HCT116 (cell line): ENCODE data around the gene KMT2C. TPM values are rescaled to one million over a fixed set of nuclear protein-coding genes. Genes with fewer than 3 reads are reported as not detected.

ENCODE experiments used
- ATAC-seq: fragments of 200-7000 bp; cut with Tn5 transposase; 2 replicates; pipeline ENCODE4 v1.9.1; 2020; ENCODE audit warnings: mild to moderate bottlenecking, moderate library complexity
- BruUV-seq: library from RNA; stranded (reverse); fragments of 400-500 nt; replicated peaks from 2 replicates; lab custom pipeline; 2021; lab: Mats Ljungman, UMichigan
- CTCF ChIA-PET: fragments of 300-600 bp; sonication (Branson Sonifier 250); formaldehyde crosslinking; loops from one replicate; lab custom pipeline; 2021; ENCODE audit warnings: antibody characterized with exemption; lab: Charles Lee
- POLR2A ChIA-PET: fragments of 300-600, 350-600 bp; sonication (Branson Sonifier 250); formaldehyde crosslinking; loops from one replicate; lab custom pipeline; 2021; ENCODE audit warnings: antibody characterized with exemption; lab: Charles Lee
- RAD21 ChIA-PET, 2 experiments: fragments of 300-600 bp; sonication (Branson Sonifier 250); formaldehyde crosslinking; loops; one replicate each; lab custom pipeline; 2023; ENCODE audit warnings: low total read pairs in 2 of 2; ENCODE audit not compliant: uncharacterized antibody in 2 of 2, unreplicated experiment in 2 of 2, low non-redundant PET in 1 of 2; lab: Charles Lee
- DNase-seq: peaks from one replicate; pipeline ENCODE4 v3.0.0-alpha.2; 2010; ENCODE audit warnings: low read depth, low spot score
- H2AFZ ChIP-seq: fragments of 200-600 bp; shearing (Covaris generic), sonication (generic); 2 replicates; pipeline ENCODE4 v1.6.1; 2017; ENCODE audit warnings: low read depth, mixed run types, mixed read lengths, antibody characterized with exemption, low read length; ENCODE audit not compliant: poor library complexity, severe bottlenecking
- H3K27ac ChIP-seq: 2 replicates; pipeline ENCODE4 v1.5.1; 2012; ENCODE audit warnings: low read depth, low read length
- H3K27me3 ChIP-seq: fragments of 200-600 bp; sonication (generic); 2 replicates; pipeline ENCODE4 v1.6.1; 2016; ENCODE audit warnings: mixed run types, low read length, mixed read lengths; ENCODE audit not compliant: insufficient read depth
- H3K36me3 ChIP-seq, 2 experiments: fragments of 200-500 bp in 1 of 2; fragments of 200-600 bp in 1 of 2; sonication (Bioruptor generic) in 1 of 2; sonication (generic) in 1 of 2; 2 replicates each; pipeline versions ENCODE4 v1.5.1 to v1.6.1; 2014 to 2016; ENCODE audit warnings: low read length in 2 of 2, inconsistent platforms in 1 of 2, mixed read lengths in 1 of 2, mixed run types in 1 of 2; ENCODE audit not compliant: insufficient read depth in 2 of 2, control insufficient read depth in 1 of 2
- H3K4me1 ChIP-seq, 2 experiments: fragments of 200-600 bp in 1 of 2; sonication (generic) in 1 of 2; 2 replicates each; pipeline versions ENCODE4 v1.5.1 to v1.6.1; 2012 to 2017; ENCODE audit warnings: low read length in 2 of 2, inconsistent platforms in 1 of 2, mild to moderate bottlenecking in 1 of 2, mixed read lengths in 1 of 2, mixed run types in 1 of 2, moderate library complexity in 1 of 2; ENCODE audit not compliant: insufficient read depth in 2 of 2, control insufficient read depth in 1 of 2
- H3K4me2 ChIP-seq: fragments of 200-600 bp; sonication (generic); 2 replicates; pipeline ENCODE4 v1.6.1; 2017; ENCODE audit warnings: mixed run types, low read length, mixed read lengths
- H3K4me3 ChIP-seq, 2 experiments: fragments of 200-600 bp in 1 of 2; sonication (generic) in 1 of 2; replicated peaks in 1 of 2; 2 replicates each; pipeline ENCODE4 v1.5.1; 2011 to 2016; ENCODE audit warnings: low read length in 2 of 2, control low read depth in 1 of 2, low read depth in 1 of 2, mild to moderate bottlenecking in 1 of 2, mixed read lengths in 1 of 2, mixed run types in 1 of 2
- H3K79me2 ChIP-seq: fragments of 200-600 bp; sonication (generic); 2 replicates; pipeline ENCODE4 v1.6.1; 2017; ENCODE audit warnings: mild to moderate bottlenecking, mixed run types, low read length, moderate library complexity, mixed read lengths; ENCODE audit not compliant: insufficient read depth
- H3K9ac ChIP-seq: fragments of 200-600 bp; sonication (generic); 2 replicates; pipeline ENCODE4 v1.6.1; 2016; ENCODE audit warnings: low read length, mixed read lengths
- H3K9me2 ChIP-seq: fragments of 200-600 bp; sonication (generic), shearing (Covaris generic); 2 replicates; pipeline ENCODE4 v1.6.1; 2017; ENCODE audit warnings: mixed run types, mild to moderate bottlenecking, moderate library complexity; ENCODE audit not compliant: insufficient read depth
- H3K9me3 ChIP-seq, 2 experiments: fragments of 200-500 bp in 1 of 2; fragments of 200-600 bp in 1 of 2; sonication (Bioruptor generic) in 1 of 2; sonication (generic) in 1 of 2; 2 replicates each; pipeline ENCODE4 v1.6.1; 2014 to 2017; ENCODE audit warnings: low read length in 2 of 2, mixed read lengths in 2 of 2, inconsistent platforms in 1 of 2, low read depth in 1 of 2, mild to moderate bottlenecking in 1 of 2, mixed run types in 1 of 2, moderate library complexity in 1 of 2; ENCODE audit not compliant: control insufficient read depth in 1 of 2, insufficient read depth in 1 of 2
- H4K20me1 ChIP-seq: fragments of 200-600 bp; sonication (generic), shearing (Covaris generic); 2 replicates; pipeline ENCODE4 v1.6.1; 2017; ENCODE audit warnings: mixed run types, mild to moderate bottlenecking, moderate library complexity; ENCODE audit not compliant: insufficient read depth
- ATF3 ChIP-seq: IDR thresholded peaks from 2 replicates; pipeline ENCODE4 v1.6.1; 2012
- EGR1 ChIP-seq: IDR thresholded peaks from 2 replicates; pipeline ENCODE4 v1.6.1; 2012; ENCODE audit warnings: low read depth
- ELF1 ChIP-seq: IDR thresholded peaks from 2 replicates; pipeline ENCODE4 v1.6.1; 2012; ENCODE audit warnings: low read depth, borderline replicate concordance
- EZH2 ChIP-seq: fragments of 200-600 bp; sonication (generic); IDR thresholded peaks from 2 replicates; pipeline ENCODE4 v1.6.1; 2017; ENCODE audit warnings: antibody characterized with exemption, mixed run types
- FOSL1 ChIP-seq: IDR thresholded peaks from 2 replicates; pipeline ENCODE4 v1.6.1; 2012; ENCODE audit warnings: low read depth
- POLR2AphosphoS5 ChIP-seq: IDR thresholded peaks from 2 replicates; pipeline ENCODE4 v1.6.1; 2011; ENCODE audit warnings: mild to moderate bottlenecking, low read depth, low read length, moderate library complexity
- REST ChIP-seq: IDR thresholded peaks from 2 replicates; pipeline ENCODE4 v1.6.1; 2012; ENCODE audit warnings: low read depth
- YY1 ChIP-seq: IDR thresholded peaks from 2 replicates; pipeline ENCODE4 v1.6.1; 2011; ENCODE audit warnings: low read length, low read depth, moderate library complexity, mild to moderate bottlenecking; ENCODE audit not compliant: insufficient replicate concordance; ENCODE audit errors: extremely low read depth
- intact Hi-C: fragments of 100-400 bp; cut with micrococcal nuclease; formaldehyde crosslinking; loops from 2 replicates; pipeline ENCODE4 v1.10.0; 2022
- total RNA-seq: library from RNA; stranded (reverse); gene quantifications from one replicate; pipeline ENCODE4 v1.2.1, GENCODE V29; 2021; ENCODE audit not compliant: unreplicated experiment

Gene KMT2C
- total RNA-seq, 1 experiment from 2014 or later = 22.9 TPM

- CTCF ChIA-PET = no interaction called here
- Histone ChIP-seq H4K20me1 (no peaks in the 10 kb centered on the region), H3K27ac (no peak overlapping the region), H3K4me2 (no peak overlapping the region), H3K79me2 (peaks cover 15% of the 10 kb centered on the region), H2AFZ (no peak overlapping the region), H3K36me3 (no peaks in the 10 kb centered on the region), H3K27me3 (no peaks in the 10 kb centered on the region)
- POLR2A ChIA-PET = no interaction called here
- ATAC-seq = no peak
- intact Hi-C loops = no loop called here
- no peak for TF ChIP-seq ATF3
- no peak for TF ChIP-seq YY1
- no peak for TF ChIP-seq EGR1
- TF ChIP-seq ELF1 = no peak
- no peak for TF ChIP-seq EZH2
- no peak for TF ChIP-seq POLR2AphosphoS5
- TF ChIP-seq REST = no peak
- TF ChIP-seq FOSL1 = no peak
- TF ChIP-seq, all 23 proteins: peak for 0
- RAD21 ChIA-PET = no interaction called here
- Histone ChIP-seq H3K4me3 (no peak overlapping the region), H3K9me3 (no peaks in the 10 kb centered on the region), H3K9ac (no peak overlapping the region), H3K9me2 (no peaks in the 10 kb centered on the region), H3K4me1 (no peaks in the 10 kb centered on the region)
- no TSS peak for BruUV-seq
- no peak for DNase-seq
Measured at GRCh38 chr7:152330827-152331226, 105.0 kb downstream of the KMT2C start.
